HS-27A (cell line): ENCODE data around the gene PDLIM1.

ENCODE experiments used
- DNase-seq: peaks from one replicate; pipeline ENCODE4 v3.0.0-alpha.2; 2012; ENCODE audit warnings: low read depth, missing footprints

The PDLIM1 gene

GRCh38 chr10:95288303-95288702 is 2.5 kb downstream of the PDLIM1 start:
- no peak for DNase-seq

GRCh38 chr10:95287281-95287680 is 3.5 kb downstream of the PDLIM1 start:
- no peak for DNase-seq

DNA sequence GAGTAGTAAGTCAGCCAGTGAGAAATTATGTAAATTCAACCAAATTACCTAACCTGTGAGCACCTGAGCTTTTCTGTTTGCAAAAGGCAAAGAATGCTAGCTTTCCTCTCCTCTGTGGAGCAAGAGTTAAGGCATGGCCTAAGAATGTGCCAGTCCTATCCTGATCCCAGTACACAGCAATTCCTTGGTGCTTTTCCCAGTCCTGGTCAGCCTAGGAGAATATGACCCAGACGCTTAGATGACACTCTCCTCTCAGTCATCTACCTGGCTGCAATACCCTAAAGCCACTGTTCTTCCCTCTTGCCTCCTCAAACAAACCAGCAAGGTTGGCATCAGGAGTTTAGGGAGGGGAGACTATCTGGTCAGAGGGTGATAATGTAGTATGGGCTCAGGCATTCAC is 4.1 kb downstream of the PDLIM1 start:
- no peak for DNase-seq

DNA sequence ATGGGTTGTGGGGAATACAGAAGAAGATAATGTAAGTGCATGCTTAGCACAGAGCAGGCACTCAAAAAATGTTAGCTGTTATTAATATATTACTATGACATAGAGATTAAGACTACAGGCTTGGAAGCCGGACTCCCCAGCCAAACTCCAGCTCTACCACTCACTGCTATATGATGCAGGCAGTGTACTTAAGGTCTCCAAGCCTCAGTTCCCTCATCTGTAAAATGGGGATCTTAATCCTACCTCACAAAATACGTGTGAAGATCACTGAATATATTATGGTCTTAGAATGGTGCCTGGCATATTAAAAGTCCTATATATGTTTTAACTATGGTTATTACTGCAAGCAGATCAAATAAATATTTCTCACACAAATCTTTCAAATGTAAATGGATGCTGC is 5.2 kb downstream of the PDLIM1 start:
- DNase-seq, result no peak

DNA sequence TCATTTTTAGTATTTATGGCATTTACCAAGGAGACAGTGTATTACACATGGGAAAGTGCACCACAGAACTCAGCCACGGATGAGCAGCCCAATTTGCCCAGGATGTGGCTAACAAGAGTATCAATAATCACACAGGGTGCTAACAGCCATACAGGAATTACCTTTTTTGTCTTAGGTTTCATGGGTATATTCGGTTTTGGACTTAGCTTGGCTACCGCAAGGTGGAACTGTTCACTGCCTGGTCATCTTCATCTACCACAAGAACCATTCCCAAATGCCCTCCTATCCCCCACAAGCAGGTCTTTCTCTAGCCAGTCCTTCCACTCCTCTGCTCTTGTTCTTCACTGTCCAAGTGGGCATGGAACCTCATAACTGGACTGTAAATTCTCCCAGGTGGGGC is 6.0 kb downstream of the PDLIM1 start:
- DNase-seq, result no peak

GRCh38 chr10:95282107-95282506 is 8.7 kb downstream of the PDLIM1 start:
- no peak for DNase-seq

GRCh38 chr10:95281206-95281605 is 9.6 kb downstream of the PDLIM1 start:
- DNase-seq, result no peak

GRCh38 chr10:95280637-95281036 is 10.2 kb downstream of the PDLIM1 start:
- no peak for DNase-seq

DNA sequence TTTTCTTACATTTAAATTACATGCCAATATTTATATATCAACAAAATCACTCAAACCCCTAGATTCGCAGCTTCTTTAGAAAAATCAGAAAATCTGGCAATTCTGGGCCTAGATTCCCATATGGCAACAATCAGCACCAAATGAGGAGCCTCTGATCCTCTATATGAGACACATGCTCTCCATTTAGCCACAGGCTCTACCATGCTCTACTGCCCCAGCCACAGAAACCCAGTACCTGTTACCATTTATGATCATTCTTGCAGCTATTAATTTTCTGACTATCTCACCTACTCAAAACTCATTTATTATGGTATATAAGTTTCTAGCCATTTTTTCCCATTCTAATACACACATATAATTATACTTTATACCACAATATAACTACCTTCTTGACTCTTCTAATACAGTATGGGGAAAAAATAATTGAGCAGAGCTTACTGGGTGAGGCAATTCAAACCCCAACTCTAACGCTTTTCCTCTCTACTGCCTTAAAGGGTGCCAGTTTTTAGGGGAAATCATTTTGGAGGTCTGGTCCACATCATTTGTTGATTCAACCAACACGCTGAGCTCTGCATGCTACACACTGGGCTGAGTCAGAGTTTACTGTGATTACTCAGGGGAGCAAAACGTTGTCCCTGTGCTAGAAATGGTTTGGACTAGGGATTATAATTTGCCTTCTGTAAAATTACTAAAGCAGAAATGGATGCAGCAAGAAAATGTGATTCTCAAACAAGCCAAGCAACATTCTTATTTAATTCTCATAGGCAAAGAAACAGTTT is 11.6 kb downstream of the PDLIM1 start:
- DNase-seq, result no peak

GRCh38 chr10:95278061-95278988 is 12.5 kb downstream of the PDLIM1 start:
- DNase-seq, result no peak

DNA sequence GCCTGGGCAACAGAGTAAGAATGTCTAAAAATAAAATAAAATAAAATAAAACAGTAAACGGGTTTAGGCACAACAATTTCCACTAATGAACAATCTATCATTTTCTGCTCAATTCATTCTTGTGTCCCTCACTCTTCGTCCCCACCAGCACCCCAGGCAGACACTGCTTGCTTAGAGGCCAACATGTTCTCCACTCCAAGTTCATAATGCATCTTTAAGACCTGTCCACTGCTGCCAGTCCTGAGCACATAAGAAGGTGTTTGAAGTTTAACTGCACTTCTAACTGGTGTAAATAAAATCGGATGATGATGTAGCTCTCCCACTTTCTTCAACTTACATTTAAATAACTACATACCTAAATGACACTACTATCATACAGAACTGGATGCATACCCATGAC is 13.2 kb downstream of the PDLIM1 start:
- DNase-seq, result no peak

GRCh38 chr10:95277201-95277570 is 13.6 kb downstream of the PDLIM1 start:
- DNase-seq, result no peak

- DNase-seq, result no peak
Measured at GRCh38 chr10:95276367-95277200, 14.2 kb downstream of the PDLIM1 start.

GRCh38 chr10:95275726-95276366 is 15.0 kb downstream of the PDLIM1 start:
- DNase-seq, result no peak

DNA sequence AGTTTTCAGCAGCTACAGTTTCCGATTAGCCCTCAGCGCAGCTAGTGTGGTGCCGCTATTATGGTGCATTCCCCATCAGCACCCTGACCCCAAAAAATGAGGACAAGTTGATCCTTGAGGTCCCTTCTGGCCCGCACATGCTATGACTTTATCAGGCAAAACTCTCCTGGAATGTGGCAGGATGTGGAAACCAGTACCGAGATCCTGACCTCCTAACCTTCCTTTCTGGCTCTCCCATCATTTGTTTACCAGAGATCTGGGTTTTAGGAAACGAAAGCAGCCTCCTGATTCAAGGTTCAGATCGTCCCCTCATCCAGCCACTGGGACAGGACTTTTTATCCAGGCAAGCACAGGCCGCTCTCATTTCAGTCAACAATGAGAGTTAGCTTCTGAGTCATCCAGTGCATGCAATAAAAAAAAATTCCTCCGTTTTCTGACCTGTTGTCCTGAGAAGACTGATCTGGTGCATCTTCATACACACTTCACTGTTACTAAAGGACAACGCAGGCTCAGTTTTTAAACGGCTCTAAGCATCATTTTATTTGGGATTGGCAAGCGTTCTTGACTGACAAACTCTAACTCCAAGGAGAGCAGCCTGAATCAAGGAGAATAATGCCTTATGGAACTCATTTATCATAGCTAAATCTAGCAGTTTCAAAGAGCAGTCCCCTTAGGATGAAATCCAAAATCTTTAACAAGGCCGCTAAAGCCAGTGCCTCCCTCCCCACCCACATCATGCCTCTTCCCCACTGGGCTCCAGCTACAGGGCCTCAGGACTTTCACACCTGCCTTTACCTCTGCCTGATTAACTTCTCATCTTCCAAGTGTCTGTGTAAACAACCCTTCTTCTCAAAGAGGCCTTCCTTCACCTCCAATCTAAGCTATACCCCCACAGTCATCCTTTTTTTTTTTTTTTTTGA is 17.1 kb downstream of the PDLIM1 start:
- no peak for DNase-seq

- no peak for DNase-seq
Measured at GRCh38 chr10:95268438-95268837, 22.4 kb downstream of the PDLIM1 start.

DNA sequence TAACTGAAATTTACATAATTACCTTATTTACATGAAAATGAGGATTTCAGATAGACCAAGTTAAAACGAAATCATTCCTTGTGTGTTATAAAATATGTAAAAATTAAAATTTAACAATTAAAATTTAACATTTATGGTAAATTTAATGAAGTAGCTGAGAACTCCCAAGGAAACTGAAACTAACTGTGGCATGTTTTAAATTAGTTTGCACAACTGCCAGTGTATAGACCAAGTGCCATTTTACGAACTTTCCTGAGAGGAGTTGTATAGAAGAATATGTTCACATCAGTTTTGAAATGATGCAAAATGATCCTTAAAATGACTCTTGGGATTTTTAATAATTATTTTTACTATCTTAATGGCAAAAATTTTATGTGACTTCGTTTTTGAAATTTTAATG is 23.6 kb downstream of the PDLIM1 start:
- DNase-seq, result no peak

- DNase-seq, result no peak
Measured at GRCh38 chr10:95266674-95267095, 24.1 kb downstream of the PDLIM1 start.

DNA sequence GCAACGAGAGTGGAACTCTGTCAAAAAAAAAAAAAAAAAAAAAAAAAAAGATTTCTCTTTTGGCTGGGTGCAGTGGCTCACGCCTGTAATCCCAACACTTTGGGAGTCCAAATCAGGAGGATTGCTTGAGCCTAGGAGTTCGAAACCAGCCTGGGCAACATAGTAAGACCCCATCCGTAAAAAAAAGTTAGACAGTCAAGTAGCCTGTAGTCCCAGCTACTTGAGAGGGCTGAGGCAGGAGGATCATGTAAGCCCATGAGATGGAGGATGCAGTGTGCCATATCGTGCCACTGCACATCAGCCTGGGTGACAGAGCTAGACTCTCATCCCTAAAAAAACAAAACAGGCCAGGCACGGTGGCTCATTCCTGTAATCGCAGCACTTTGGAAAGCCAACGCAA is 25.2 kb downstream of the PDLIM1 start:
- no peak for DNase-seq

GRCh38 chr10:95264227-95265051 is 26.4 kb downstream of the PDLIM1 start:
- DNase-seq, result no peak
